Adipocyte (in vitro differentiated cells): ENCODE measurements around the gene CNIH3.
"Not testable (repeated sequence)": the region's sequence is repeated elsewhere in the genome, so short reads cannot be mapped to it uniquely, and the experiment has no call there.

Experiments
- DNase-seq: peaks from one replicate; pipeline ENCODE4 v3.0.0-alpha.2; 2015; ENCODE audit warnings: low read depth
- H3K27me3 ChIP-seq: replicated peaks from 2 replicates; pipeline ENCODE4 v1.7.0; 2013; ENCODE audit warnings: mild to moderate bottlenecking, low read length, moderate library complexity; ENCODE audit not compliant: control insufficient read depth, insufficient read depth
- H3K36me3 ChIP-seq: 2 replicates; pipeline ENCODE4 v1.7.0; 2013; ENCODE audit warnings: low read length, mild to moderate bottlenecking, moderate library complexity; ENCODE audit not compliant: control insufficient read depth, insufficient read depth, severe bottlenecking
- H3K4me1 ChIP-seq: 2 replicates; pipeline ENCODE4 v1.7.0; 2013; ENCODE audit warnings: mild to moderate bottlenecking, low read length, moderate library complexity; ENCODE audit not compliant: control insufficient read depth, insufficient read depth
- H3K4me3 ChIP-seq: 2 replicates; pipeline ENCODE4 v1.7.0; 2013; ENCODE audit warnings: mild to moderate bottlenecking, low read length, moderate library complexity
- H3K9ac ChIP-seq: 2 replicates; pipeline ENCODE4 v1.7.0; 2013; ENCODE audit warnings: mild to moderate bottlenecking, low read length, moderate library complexity
- H3K9me3 ChIP-seq: 2 replicates; pipeline ENCODE4 v1.7.0; 2013; ENCODE audit warnings: mild to moderate bottlenecking, low read length, moderate library complexity; ENCODE audit not compliant: control insufficient read depth

The CNIH3 gene

DNA sequence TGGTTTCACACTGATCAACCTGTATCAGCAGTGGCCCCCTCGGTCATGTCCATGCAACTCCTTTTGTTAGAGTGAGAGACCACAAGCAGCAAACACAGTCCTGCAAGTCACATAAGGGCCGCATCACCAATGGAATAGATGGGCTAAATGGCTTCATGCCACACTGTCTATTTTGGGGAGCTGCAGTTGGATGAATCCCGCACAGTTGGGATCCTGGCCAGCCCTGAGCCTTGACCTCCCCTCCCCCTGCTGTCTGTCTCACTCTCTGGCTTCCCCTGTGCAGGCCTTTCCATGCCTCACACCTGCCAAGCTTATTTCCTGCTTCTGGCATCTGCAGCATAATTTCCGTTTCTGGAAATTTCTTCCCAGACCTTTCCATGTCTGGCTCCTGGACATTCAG is 57.0 kb downstream of the CNIH3 start:
- H3K36me3 ChIP-seq, result no peaks in the 10 kb centered on the region
- DNase-seq, result no peak
- H3K9ac ChIP-seq, result no peak overlapping the region
- peaks cover 14% of the 10 kb centered on the region for H3K4me1 ChIP-seq
- H3K4me3 ChIP-seq, result no peak overlapping the region
- H3K9me3 ChIP-seq, result no peaks in the 10 kb centered on the region
- no peaks in the 10 kb centered on the region for H3K27me3 ChIP-seq

DNA sequence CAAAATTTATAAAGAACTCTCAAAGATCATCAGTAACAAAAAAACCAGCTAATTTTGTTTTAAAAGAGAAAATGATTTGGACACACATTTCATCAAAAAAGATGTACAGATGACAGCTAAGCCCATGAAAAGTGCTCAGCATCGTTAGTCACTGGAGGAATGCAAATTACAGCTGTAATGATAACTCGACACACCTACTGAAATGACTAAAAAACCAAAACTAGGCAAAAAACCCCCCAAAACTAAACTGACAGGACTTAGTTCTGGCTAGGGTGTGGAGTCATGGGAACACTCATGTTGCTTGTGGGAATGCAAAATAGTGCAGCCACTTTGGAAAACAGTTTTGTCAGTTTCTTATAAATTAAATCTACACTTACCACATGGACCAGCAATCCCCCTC is 59.5 kb downstream of the CNIH3 start:
- Histone ChIP-seq H3K27me3 (no peaks in the 10 kb centered on the region), H3K9me3 (no peaks in the 10 kb centered on the region), H3K4me3 (no peak overlapping the region), H3K36me3 (no peaks in the 10 kb centered on the region), H3K4me1 (peaks cover 14% of the 10 kb centered on the region), H3K9ac (no peak overlapping the region)
- DNase-seq, result no peak

DNA sequence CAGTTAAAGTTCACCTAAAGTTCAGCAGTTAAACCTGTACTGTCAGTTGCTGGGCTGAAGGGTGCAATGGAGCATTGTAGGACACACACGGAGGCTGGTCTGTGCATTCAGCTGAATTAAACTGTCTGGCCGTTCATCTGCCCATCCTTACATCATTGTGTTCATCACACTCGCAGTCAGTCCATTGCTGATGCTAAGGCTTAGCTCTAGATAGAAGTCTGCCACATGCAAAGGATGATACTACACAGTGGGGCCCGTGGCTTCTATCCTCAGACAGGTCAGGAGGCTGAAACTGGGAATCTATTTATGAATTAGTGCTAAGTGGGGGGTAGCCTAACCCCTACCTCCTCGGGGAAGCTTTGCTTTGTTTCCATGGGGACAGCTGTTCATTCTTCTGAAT is 60.4 kb downstream of the CNIH3 start:
- no peaks in the 10 kb centered on the region for H3K36me3 ChIP-seq
- H3K9ac ChIP-seq, result no peak overlapping the region
- no peak overlapping the region for H3K4me3 ChIP-seq
- DNase-seq, result no peak
- no peaks in the 10 kb centered on the region for H3K27me3 ChIP-seq
- no peaks in the 10 kb centered on the region for H3K9me3 ChIP-seq
- peaks cover 14% of the 10 kb centered on the region for H3K4me1 ChIP-seq

DNA sequence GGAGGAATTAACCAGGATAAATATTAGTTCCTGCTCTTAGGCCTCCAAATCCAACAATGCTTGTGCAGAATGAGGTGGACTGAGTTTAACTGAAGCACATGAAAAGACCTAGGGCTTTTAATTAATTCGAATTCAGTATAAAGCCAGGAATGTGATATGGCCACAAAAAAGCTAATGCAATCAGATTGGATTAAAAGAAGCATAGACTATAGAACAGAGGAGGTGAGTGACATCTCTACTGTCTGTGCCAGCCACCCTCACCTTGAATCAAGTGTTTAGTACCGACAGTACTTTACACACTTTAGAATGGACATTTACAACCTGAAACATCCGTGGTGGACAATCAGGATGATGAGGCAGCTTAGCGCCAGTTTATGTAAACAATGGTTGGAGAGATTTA is 62.1 kb downstream of the CNIH3 start:
- H3K36me3 ChIP-seq, result no peaks in the 10 kb centered on the region
- H3K4me3 ChIP-seq, result no peak overlapping the region
- no peaks in the 10 kb centered on the region for H3K9me3 ChIP-seq
- H3K9ac ChIP-seq, result no peak overlapping the region
- peaks cover 14% of the 10 kb centered on the region for H3K4me1 ChIP-seq
- H3K27me3 ChIP-seq, result no peaks in the 10 kb centered on the region
- no peak for DNase-seq

DNA sequence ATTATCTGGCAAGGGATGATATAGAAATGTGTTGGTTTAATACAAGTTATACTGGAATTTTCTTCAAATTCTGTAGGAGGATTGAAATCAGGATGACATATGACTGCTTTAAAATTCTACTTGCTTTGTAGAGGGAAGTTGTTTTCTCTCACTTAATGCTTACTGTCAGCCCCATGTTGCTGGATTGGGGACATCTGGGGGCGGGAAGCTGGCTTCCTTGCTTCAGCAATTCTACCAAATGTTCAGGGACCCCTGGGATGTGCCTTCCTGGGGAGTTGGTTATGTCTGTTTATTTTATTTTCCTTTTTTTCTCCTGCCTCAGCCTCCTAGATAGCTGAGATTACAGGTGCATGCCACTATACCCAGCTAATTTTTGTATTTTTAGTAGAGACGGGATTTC is 63.5 kb downstream of the CNIH3 start:
- Histone ChIP-seq H3K4me1 (peaks cover 4% of the 10 kb centered on the region), H3K9me3 (no peaks in the 10 kb centered on the region), H3K27me3 (no peaks in the 10 kb centered on the region), H3K4me3 (no peak overlapping the region), H3K9ac (no peak overlapping the region), H3K36me3 (no peaks in the 10 kb centered on the region)
- DNase-seq, result no peak

DNA sequence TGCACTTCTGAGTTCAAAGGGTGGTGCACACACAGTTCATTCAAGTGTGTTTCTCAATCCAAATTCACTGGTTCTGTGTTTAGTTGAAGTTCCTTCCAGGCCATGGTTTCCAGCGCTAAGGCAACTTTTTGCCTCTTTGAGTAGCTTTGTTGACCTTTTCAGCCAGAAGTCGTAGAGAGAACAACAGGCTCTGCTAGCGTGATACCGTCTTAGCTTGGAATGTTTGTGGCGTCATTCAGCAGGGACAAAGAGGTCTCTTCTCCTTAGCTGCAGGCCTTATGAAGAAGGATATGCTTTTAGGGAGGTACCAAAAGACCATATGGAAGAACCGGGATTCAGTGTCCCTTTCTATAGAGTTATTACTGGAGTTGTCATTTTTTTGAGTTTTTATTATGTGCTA is 65.7 kb downstream of the CNIH3 start:
- Histone ChIP-seq H3K4me1 (no peaks in the 10 kb centered on the region), H3K9me3 (no peaks in the 10 kb centered on the region), H3K36me3 (no peaks in the 10 kb centered on the region), H3K27me3 (no peaks in the 10 kb centered on the region), H3K4me3 (no peak overlapping the region), H3K9ac (no peak overlapping the region)
- no peak for DNase-seq

DNA sequence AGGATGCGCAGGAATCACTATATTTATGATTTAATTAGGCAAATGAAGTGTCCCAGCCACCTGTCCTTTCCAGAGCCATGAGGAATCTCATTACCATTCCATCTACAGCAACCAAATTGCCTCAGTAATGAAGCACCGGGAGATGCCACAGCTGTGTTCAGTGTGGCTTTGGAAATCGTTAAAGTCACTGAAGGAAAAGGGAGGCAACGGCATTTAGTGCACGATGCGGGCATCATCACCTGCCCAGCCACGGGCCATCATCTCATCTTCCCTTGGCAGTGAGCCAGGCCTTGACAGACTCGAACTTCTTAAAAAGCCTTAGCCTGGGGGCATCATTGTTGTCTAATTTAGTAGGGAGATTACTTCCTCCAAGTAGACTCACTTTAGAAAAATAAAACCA is 67.8 kb downstream of the CNIH3 start:
- Histone ChIP-seq H3K27me3 (no peaks in the 10 kb centered on the region), H3K9me3 (no peaks in the 10 kb centered on the region), H3K4me3 (no peak overlapping the region), H3K9ac (no peak overlapping the region), H3K4me1 (no peaks in the 10 kb centered on the region), H3K36me3 (no peaks in the 10 kb centered on the region)
- no peak for DNase-seq

DNA sequence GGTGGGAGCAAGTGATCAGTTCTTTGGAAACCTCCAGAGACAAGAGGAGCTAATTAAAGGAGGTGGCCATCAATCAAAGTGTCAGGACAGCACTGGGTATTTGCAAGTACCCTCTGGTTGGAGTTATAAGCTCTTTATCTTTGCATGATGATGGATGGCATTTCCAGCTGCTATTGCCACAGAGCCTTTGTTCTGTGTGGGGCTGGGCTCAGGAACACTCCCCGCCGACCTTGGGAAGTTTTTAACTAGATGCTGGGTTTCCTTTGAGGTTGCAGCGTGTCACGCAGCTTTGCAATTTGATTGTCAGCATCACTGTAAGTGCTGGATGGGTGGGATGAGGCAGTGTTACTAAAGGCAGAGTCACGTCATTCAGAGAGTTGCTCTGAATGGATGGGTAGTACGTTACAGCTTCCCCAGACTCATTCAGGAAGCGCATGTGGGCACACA is 68.9 kb downstream of the CNIH3 start:
- Histone ChIP-seq H3K9me3 (no peaks in the 10 kb centered on the region), H3K4me3 (no peak overlapping the region), H3K9ac (no peak overlapping the region), H3K36me3 (no peaks in the 10 kb centered on the region), H3K4me1 (peaks cover 9% of the 10 kb centered on the region), H3K27me3 (no peaks in the 10 kb centered on the region)
- DNase-seq, result no peak

DNA sequence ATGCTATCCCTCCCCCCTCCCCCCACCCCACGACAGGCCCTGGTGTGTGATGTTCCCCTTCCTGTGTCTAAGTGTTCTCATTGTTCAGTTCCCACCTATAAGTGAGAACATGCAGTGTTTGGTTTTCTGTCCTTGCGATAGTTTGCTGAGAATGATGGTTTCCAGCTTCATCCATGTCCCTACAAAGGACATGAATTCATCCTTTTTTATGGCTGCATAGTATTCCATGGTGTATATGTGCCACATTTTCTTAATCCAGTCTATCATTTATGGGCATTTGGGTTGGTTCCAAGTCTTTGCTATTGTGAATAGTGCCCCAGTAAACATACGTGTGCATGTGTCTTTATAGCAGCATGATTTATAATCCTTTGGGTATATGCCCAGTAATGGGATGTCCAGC is 70.0 kb downstream of the CNIH3 start:
- H3K9ac ChIP-seq, H3K27me3 ChIP-seq, H3K36me3 ChIP-seq, H3K9me3 ChIP-seq, H3K4me1 ChIP-seq, H3K4me3 ChIP-seq, DNase-seq: not testable (repeated sequence)

DNA sequence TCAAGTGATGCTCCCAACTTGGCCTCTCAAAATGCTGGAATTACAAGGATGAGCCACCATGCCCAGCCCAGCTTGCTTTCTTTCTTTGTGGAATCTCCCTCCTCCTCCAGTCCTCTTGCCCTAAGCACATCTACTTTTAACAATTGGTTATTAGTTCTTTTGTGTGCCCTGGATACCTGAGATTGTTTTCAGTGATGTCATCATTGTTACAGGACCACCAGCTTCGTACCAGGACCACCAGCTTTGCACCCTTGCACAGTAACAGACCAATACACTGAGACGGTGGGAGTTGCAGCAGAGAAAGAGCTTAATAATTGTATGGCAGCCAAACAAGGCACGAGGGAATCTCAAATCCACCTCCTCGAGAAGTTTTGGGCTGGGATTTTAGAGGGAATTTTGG is 71.3 kb downstream of the CNIH3 start:
- no peaks in the 10 kb centered on the region for H3K36me3 ChIP-seq
- H3K27me3 ChIP-seq, result no peaks in the 10 kb centered on the region
- no peak overlapping the region for H3K9ac ChIP-seq
- H3K4me3 ChIP-seq, result no peak overlapping the region
- peaks cover 9% of the 10 kb centered on the region for H3K4me1 ChIP-seq
- DNase-seq, result no peak
- no peaks in the 10 kb centered on the region for H3K9me3 ChIP-seq

DNA sequence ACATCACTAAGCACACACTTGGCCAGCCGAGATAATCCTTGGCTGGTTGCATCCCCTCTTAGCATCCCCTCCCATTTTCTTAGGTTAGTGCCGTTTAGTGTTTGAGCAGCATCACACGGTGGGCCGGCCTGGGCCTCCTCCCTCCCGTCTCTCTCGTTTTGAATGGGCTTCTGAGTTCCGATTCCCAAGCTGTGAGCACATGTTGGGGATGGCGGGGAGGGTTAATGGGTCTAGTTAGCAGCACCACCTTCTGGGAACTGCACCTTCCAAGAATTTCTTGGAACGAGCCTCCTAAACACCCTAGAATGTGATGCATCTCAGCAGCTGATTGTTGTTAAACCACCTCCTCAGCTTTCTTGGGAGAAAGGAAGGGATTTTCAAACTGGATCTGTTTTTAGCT is 73.3 kb downstream of the CNIH3 start:
- H3K4me1 ChIP-seq, result peaks cover 9% of the 10 kb centered on the region
- no peaks in the 10 kb centered on the region for H3K9me3 ChIP-seq
- no peak overlapping the region for H3K4me3 ChIP-seq
- no peaks in the 10 kb centered on the region for H3K27me3 ChIP-seq
- peak overlapping the region; percentile 25 for H3K9ac ChIP-seq
- no peak for DNase-seq
- H3K36me3 ChIP-seq, result no peaks in the 10 kb centered on the region

DNA sequence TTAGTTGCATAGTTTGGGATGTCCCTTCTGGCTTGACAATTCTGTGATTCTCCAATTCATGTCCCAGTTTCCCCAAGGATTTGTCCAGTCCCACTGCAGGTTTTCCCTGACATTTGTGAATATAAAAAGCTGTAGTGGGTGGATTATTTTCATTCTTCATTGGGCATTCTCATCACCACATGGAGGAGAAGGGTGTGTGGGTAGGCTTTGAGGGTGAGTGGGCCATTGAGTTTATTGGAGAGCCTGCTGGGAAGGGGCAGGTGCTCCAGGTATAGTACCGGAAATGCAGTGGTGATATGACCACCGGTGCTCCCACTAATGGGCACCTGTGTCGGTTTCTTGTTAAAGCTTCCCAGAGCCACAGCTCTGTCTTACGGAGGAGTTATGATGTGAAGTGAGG is 74.5 kb downstream of the CNIH3 start:
- H3K9me3 ChIP-seq, result no peaks in the 10 kb centered on the region
- no peak overlapping the region for H3K4me3 ChIP-seq
- H3K36me3 ChIP-seq, result no peaks in the 10 kb centered on the region
- no peaks in the 10 kb centered on the region for H3K27me3 ChIP-seq
- no peak for DNase-seq
- no peak overlapping the region for H3K9ac ChIP-seq
- H3K4me1 ChIP-seq, result peaks cover 9% of the 10 kb centered on the region
